ENCODE results near the gene SLC35E1.

SLC35E1 gene

DNA sequence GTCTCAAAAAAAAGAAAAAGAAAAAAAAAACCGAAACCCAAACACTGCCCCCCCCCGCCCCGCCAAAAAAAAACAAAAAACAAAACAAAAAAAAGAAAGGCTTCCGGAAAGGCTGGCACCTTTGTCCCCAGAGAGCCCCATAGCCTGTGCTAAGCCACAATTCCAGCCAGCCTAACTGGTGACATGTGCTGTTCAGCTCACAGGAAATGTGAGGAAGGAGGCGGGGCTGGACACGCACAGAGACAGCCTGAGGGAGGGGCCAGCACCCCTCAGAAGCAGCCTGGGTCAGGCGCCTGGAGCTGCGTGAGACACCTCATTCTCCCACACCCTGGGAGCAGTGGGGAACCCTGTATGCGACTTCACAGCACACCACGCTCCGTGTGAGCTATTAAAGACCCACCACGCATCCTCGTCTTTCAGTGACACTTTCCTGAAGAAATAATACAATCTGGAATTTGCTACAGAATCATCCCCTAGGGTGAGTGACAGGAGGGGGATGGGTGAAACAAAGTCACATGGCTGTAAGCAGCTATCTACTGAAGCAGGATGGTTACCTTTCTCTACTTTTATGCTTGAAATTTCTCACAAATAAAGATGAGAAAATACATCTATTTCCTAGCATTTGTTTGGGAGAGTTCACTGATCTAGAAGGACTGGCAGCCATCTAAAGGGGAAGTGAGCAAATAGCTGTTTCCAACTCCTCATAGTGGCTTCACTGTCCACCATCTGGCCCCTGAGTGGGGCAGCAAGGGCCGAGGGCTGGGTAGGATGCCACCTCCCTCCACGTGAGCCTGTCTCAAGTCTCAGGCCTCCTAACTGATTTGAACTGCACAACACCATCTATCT is 12.3 kb upstream of the SLC35E1 start:
- DNase-seq (ENCODE audit: extremely low spot score, insufficient read length, low read depth) (peak; percentile 77), FAIRE-seq (peak; percentile 99)

DNA sequence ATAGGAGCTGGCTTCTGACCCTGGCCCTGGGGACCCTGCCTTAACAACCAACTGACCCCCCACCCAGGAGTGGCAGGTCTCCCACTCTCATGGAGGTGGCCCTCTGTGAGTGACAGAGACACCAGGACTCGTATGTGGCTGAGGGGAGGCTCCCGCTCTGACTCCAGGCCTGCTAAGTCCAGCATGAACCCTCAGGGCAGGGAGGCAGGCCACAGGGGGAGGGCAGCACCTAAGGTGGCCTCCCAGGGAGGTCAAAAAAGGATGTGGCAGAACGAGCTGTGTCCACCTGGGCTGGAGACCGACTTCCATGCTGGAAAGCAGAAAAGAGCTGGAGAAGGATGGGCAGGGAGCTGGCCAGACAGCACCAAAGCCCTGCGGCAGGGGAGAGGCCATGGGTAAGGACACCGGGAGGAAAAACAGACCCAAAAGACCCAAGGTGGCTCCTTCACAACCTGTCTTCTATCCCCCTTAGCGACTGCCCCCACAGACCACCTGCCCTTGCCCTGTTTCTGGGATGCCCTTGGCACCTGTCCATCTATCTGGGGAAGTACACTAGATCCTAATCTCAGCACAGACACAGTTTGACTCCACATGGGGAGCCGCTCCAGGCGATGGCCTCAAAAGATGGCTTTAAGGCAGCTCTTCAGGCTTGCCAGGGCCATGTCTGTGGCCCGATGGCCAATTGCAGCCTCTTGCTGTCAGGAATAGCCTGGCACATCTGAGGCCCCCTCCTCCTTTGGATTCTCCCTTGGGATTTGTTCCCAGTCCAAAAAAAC is 10.5 kb upstream of the SLC35E1 start:
- DNase-seq (ENCODE audit: extremely low spot score, insufficient read length, low read depth) = no peak
- no peak for FAIRE-seq

DNA sequence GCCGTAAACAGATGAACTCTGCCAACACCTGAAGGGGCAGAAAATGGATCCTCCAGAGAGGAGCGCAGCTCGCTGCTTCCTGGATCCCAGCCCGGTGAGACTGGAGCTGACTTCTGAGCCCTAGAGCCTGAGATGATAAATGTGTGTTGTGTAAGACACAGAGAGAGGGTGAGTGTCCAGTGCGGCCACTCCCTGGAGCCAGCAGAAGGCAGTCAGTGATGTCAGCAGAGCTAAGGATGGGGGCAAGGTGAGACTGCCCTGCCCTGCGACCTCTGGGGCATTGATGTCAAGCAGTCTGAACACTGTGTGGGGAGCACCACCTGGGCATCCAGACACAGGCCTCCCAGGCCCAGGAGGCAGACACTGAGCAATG is 9.7 kb upstream of the SLC35E1 start:
- FAIRE-seq (no peak), DNase-seq (ENCODE audit: extremely low spot score, insufficient read length, low read depth) (no peak)

DNA sequence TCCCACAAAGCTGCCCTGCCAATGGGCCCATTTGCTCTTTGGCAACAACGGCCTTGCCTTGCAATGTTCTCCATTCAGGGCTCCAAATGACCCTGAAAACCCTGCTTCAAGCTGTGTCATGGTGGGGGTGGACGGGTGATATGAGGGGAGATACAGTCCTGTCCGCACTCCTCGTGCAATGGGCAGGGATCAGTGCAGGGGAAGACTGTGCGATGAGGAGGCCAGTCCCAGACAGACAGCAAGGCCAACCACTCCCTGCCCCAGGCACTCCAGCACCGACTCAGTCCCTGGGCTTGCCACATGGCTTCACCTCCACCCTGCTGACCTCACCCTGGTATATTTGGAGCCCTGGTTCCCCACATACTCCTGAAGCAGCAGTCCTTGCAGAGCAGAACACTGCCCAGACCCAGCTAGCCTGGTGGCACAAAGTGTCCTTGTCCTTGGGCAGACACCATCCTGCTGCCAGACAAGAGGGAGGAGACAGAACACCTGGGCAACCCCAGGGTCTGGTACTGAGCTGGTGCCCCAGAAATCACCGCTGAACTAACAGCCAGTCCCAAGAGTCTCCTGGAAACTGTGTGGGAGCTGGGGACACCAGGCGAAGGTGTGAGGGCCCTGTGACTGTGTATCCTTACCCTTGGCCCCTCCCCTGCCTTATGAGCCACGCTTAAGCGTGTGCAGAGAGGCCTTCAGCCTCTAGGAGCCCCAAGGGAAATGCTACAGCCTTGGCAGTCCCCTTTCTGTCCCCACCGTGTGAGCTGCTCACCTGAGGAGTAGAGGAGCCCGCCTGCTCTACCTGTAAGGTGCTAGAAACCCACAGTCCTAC is 9.1 kb upstream of the SLC35E1 start:
- FAIRE-seq (no peak), DNase-seq (ENCODE audit: extremely low spot score, insufficient read length, low read depth) (no peak)

DNA sequence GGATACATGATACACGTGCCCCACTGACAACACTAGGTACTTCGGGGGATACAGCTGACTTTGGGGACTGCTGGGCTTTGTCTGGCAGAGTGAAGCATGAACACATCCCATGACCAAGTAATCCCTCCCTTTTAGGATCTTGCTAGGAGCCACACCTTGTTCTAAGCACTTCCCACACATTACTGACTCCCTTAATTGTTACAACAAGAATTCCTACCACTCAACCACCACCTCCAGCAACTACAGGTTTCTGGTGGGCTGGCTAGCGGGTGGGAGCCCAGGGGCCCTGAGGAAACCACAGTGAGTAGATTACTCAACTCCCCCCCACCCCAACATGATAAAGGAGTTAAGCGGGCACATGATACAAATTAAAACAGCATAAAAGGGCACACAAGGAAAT is 7.2 kb upstream of the SLC35E1 start:
- FAIRE-seq (no peak), DNase-seq (ENCODE audit: extremely low spot score, insufficient read length, low read depth) (no peak)

DNA sequence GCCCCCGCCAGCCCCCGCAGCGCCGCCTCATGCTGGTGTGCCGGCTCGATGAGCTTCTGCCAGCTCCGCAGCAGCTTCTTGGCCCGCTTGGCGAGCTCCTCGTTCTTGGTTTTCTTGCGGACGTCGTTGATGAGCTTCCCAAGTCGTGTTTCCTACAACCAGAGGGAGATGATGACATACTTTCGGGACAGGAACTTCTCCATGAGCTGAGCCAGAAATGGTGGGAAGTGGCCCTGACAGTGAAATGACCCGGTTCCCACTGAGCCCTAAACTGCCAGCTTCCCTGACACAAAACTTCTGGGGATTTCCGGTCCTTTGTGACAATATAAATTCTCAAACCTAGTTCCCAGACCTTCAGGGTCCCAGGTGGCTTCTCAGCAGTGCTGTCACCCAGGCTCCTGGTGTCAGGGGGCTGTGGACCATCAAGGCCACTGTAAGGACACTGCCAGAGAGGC is 5.3 kb upstream of the SLC35E1 start:
- DNase-seq (ENCODE audit: extremely low spot score, insufficient read length, low read depth) (no peak), FAIRE-seq (no peak)

DNA sequence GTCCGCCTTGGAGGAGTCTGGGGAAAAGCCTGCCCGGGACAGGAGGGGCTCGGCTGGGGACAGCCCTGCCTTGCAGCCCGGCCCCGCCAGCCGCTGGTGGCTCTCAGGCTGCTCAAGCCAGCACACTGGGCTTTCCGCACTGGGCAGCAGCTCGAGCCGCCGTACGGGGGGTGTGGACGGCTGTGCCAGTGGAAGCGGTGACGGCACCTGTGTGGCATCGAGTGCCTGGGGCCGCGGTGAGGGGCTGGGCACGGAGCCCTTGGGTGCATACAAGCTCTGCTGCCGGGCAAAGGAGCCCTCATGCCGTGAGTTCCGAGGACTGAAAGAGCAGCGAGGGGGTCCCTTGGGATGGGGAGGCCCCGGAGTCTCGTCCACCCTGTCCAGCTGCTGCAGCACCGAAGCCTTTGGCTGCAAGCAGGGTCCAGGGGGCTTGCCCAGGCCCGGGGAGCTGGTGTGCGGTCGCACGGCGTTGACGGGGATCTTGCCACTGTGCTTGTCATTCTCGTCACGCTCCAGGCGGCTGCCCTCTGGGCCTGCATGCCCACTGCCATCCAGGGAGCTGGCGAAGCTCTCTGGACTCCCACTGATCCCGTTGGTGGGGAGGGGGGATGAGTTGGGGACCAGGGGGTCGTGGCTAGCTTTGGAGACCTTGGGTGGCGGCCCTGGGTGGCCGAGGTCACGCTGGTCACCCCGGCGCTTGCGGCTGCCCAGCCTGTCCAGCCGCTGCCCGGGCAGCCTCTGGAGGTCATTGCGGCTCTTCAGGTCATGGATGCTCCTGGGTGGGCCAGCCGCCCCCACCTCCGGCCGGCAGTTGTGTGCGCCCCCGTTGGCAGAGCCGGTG is 4.7 kb upstream of the SLC35E1 start:
- no peak for FAIRE-seq

DNA sequence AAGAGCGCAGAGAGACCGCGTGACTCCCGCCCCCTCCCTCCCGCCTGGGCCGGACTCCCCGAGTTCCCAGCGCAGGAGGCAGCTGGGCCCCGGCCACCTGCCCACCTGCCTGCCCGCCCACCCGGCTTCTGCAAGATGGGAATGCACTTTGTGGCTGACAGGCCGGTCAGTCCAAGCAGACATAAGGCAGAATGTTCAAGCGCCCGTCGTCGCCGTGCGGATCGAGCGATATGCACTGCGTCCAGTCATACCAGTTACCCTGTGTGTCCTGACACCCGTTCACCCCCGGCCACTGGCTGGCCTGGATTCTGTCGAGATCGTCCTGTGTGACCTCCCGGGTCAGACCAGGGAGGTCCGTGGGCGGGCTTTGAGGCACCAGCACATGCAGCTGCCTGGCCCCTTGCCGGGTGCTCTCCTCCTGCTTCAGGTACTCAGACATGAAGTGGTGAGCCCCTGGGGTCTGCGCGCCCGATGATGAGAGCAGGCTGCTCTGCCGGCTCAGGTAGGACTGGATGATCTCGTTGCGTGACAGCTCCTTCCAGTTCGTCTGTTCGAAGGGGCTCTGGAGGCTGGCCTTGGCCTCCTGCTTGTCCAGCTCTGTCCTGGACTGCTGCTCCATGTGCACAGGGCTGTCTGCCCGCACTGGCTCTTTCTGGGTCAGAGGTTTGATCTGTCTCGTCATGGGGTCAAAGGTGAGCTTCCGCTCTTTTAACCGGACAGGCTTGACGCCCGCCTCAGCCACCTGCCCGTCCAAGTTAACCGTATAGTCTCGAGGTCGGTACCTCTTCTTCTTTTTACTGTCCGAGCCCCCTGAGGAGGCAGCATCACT is 3.9 kb upstream of the SLC35E1 start:
- no peak for DNase-seq (ENCODE audit: extremely low spot score, insufficient read length, low read depth)
- FAIRE-seq = no peak

More for the DNA sequence above, 4.7 kb upstream of the SLC35E1 start:
- DNase-seq (ENCODE audit: extremely low spot score, insufficient read length, low read depth) = no peak

DNA sequence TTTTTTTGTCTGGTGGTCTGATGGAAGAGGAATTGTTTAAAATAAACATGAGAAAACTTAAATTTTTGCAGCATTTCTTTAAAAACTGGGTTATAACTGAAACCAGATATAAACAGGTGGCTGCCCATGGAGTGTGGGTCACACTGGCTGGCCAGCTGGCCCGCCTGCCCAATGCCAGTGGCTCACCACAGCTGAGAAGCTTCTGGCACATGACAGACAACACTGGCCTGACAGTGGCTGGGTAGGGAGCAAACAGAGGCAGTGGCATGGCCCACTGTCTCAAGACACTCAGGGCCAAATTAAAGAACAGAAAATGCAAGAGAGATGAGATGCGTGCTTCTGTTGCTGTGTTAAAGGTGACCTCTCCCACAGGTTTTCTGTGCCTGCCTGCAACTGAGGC is 3.1 kb upstream of the SLC35E1 start:
- no peak for FAIRE-seq
- no peak for DNase-seq (ENCODE audit: extremely low spot score, insufficient read length, low read depth)

DNA sequence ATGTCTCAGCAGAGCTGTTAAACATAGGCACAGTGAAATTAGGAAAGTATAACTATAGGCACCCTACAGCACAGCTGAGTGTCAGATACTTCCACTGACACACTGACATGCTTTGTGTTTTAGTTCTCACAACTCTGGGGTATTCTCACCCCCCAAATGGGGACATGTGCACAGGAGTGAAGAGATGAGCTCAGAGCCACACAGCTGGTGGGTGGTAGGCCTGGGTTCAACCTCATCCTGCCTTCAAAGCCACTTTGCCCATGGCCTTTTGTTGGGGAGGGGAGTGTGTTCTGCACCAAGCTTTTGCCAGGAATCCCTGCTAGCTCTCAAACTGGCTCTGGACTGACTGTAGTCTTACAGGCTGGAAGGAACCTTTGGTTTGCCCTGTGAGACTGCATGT is 1.7 kb upstream of the SLC35E1 start:
- no peak for FAIRE-seq
- DNase-seq (ENCODE audit: extremely low spot score, insufficient read length, low read depth) = no peak

DNA sequence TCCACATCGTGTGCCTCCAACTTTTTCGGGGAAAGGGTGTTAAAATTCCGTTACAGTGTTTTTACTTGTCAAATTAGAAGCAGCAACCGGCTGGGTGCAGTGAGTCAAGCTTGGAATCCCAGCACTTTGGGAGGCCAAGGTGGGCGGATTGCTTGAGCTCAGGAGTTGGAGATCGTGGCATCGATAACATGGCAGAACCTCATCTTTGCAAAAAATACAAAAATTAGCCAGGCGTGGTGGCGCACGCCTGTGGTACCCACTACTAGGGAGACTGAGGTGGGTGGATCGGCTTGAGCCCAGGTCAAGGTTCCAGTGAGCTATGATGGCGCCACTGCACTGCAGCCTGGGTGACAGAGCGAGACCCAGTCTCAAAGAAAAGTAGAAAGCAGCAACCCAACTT is 1.1 kb upstream of the SLC35E1 start:
- DNase-seq (ENCODE audit: extremely low spot score, insufficient read length, low read depth) (no peak), FAIRE-seq (no peak)

DNA sequence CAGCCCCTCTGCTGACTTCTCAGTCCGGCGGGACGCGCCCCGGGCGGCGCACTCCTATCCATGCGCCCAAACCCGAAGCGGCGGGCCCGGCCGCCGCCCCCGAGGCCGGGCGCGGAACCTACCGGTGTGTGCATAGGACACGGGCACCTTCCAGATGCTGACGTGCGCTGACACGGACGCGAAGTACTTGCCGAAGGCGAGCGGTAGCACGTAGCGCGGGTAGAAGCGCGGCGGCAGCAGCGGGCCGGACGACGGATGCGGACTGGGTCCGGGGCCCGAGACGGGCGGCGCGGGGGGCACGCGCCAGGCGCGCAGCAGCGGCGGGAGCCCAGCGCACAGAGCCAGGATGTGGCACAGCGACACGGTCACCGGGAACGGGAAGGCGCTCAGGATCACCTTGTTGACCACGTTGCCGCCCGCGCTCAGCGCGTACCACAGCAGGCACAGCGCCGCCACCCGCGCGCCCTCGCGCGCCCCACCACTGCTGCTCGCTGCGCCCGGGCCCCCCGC is 338 bp downstream of the SLC35E1 start:
- DNase-seq (ENCODE audit: extremely low spot score, insufficient read length, low read depth) (no peak), FAIRE-seq (peak; percentile 15)

DNA sequence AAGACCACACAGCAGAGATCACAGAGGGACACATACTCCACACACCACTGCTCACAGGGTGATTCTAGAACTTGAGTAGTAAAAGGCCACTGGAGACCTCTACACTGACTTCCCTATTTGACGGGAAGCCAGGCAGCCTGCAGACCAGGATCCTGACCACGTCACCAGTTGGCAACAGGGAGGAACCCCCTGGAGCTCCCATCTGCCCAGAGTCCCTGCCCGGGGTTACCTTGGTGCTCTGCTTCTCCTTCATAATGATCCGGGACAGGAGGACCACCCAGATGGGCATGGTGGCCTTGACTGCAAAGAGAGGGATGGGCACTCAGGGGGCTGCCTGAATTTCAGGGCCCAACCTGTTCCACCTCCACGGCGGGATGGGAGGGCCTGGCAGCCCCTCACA is 932 bp downstream of the SLC35E1 start:
- DNase-seq (ENCODE audit: extremely low spot score, insufficient read length, low read depth) (no peak), FAIRE-seq (no peak)

DNA sequence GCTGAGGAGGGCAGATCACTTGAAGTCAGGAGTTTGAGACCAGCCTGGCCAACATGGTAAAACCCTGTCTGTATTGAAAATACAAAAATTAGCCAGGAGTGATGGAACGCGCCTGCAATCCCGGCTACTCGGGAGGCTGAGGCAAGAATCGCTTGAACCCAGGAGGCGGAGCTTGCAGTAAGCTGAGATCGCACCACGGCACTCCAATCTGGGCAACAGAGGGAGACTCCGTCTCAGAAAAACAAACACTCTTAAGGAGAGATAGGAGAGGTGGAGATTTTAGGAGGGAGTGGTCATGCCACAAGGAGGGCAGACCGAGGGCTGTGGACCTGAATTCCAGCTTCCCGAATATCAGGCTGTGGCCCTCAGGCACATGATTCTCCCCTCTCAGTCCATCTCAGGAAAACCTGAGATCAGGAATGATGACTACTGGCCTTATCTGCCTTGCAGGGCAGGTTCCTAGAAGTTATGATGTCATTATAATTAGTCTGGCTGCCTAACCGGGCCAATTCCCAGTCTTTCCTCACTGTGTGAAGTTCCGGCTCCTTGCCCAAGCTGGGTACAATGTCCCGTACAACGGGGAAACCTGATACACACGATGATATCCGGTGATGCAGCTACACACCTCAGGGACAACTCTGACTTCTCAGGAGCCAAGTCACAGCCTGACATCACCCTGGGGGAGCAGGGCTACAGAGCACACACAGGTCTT is 2.5 kb downstream of the SLC35E1 start:
- DNase-seq (ENCODE audit: extremely low spot score, insufficient read length, low read depth) (no peak), FAIRE-seq (no peak)

DNA sequence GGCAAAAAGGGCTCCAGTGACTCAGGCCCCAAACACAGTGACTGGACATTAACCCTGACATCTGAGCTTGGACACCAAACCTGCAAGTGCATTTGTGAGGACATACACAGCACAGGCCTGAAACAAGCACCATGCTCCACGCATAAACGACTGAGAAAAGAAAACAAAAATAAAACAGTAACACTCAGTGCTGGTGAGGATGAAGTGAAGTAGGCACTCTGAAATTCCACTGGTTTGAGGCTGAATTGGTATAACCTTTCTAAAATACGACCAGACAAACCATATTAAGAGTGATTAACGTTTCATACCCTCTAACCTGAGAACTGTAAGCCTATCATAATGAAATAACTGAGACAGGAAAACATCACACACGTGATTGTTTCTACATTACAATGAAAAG is 5.5 kb downstream of the SLC35E1 start:
- FAIRE-seq (no peak), DNase-seq (ENCODE audit: extremely low spot score, insufficient read length, low read depth) (no peak)

DNA sequence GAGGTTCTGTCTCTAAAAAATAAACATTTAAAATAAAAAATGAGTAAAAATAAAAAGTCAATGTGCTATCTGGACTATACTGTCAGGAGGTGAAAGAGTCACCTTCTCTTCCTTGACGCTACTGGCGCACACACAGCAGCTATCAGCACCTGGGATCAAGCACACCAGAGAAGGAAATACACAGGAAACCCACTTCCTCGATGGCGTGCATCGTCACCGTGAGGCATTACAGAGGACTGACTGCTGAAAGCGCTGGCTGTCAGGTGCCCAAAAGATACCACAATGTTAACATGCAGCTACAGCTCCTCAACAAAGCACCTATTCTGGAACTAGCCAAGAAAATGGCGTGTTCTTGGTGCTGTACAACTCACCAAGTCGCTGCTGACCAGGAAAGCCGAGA is 6.1 kb downstream of the SLC35E1 start:
- DNase-seq (ENCODE audit: extremely low spot score, insufficient read length, low read depth) (no peak), FAIRE-seq (no peak)

DNA sequence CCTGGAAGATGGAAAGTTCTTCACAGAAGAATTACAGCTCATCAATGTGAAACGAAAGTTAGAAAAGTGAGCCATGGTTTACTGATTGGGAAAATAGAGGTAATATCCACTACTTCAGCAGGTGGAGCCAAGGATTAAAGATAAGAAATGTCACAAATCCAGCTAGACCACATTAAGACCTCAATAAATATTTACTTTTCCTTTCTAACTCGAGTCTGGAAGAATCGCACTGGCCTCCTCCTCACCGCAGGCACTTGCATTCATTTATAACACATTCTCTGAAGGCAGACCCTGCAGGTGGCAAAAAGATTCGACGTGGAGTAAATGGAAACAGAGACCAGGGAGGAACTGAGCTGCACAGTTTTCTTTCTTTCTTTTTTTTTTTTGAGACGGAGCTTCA is 7.4 kb downstream of the SLC35E1 start:
- no peak for DNase-seq (ENCODE audit: extremely low spot score, insufficient read length, low read depth)
- no peak for FAIRE-seq

DNA sequence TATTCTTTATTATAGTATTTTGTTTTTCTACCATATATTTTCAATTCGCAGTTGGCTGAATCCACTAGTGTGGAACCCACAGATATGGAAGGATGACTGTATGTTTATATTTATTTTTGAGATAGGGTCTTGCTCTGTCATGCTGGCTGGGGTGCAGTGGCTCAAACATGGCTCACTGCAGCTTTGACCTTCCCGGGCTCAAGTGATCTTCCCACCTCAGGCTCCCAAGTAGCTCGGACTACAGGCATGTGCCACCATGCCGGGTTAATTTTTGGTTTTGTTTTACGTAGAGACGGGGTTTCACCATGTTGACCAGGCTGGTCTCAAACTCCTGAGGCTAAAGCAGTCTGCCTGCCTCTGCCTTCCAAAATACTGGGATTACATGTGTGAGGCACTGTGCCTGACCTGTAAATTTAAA is 9.6 kb downstream of the SLC35E1 start:
- FAIRE-seq (no peak), DNase-seq (ENCODE audit: extremely low spot score, insufficient read length, low read depth) (no peak)

Data from GM18507 (cell line).